GM10248 (cell line): Measurements from ENCODE around the gene EID2.

Experiments used
- CTCF ChIA-PET: fragments of 300-600 bp; sonication (Branson Sonifier 250); formaldehyde crosslinking; extraction: SDS; loops from one replicate; lab custom pipeline; 2021; ENCODE audit warnings: antibody characterized with exemption; lab: Yijun Ruan, JAX
- POLR2A ChIA-PET: fragments of 350-650 bp; sonication (Branson Sonifier 250); formaldehyde crosslinking; extraction: SDS; loops from one replicate; lab custom pipeline; 2020; ENCODE audit warnings: antibody characterized with exemption; lab: Yijun Ruan, JAX
- DNase-seq: peaks from one replicate; pipeline ENCODE4 v3.0.0; 2012; ENCODE audit errors: extremely low spot score
- TF ChIP-seq, protein P1 (sequence below): IDR thresholded peaks from 2 replicates; pipeline ENCODE4 v1.5.1; 2012; ENCODE audit warnings: mild to moderate bottlenecking, low read depth; ENCODE audit errors: extremely low read depth, missing control alignments, control extremely low read depth

EID2 gene

DNA sequence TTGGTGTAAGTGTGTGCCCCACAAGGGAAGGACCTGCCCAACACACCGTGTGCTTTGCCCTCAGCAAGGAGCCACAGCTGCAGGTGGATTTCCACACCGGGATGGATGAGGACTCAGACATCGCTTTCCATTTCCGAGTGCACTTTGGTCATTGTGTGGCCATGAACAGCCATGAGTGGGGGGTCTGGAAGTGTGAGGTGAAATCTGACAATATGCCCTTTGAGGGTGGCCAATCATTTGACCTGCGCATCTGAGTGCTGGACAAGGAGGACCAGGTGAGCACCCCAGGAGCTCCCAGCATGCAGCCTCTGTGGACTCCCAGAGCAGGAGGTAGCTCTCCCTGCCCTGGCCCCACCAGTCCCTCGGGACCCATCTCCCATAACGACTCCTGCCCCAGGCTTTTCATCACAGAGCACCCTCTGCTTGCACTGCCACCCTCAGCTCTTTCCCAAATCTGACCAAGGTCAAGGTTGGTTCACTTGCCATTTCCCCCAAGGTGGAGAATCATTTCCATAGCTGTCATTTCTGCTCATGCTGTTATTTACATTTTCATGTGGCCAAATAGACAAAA lies 13.2 kb upstream of the EID2 start:
- POLR2A ChIA-PET = interaction anchor here (0.6 kb wide), 1 partner anchor 216 kb away, joined by 5 read pairs; no protein-coding TSS in a partner anchor
- DNase-seq = no peak
- CTCF ChIA-PET = interaction anchor here (0.9 to 6.8 kb wide), 4 partner anchors 44 to 291 kb away, joined by 3 to 144 read pairs (median 18); no protein-coding TSS in a partner anchor

DNA sequence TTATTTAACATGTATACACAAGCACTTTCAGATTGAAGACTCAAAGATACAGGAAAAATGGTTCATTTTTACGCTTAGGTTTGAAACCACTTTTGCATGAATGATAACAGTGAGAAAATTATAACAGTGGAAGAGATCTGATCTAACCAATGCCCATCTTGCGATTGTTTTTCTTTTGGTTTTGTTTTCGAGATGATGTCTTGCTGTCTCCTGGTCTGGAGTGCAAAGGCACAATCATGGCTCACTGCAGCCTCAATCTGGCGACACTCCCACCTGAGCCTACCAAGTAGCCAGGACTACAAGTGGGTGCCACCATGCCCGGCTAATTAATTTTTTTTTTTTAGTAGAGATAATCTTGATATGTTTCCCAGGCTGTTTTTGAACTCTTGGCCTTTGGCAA lies 10.2 kb upstream of the EID2 start:
- POLR2A ChIA-PET = no interaction called here
- no peak for DNase-seq
- TF ChIP-seq, protein P1, sequence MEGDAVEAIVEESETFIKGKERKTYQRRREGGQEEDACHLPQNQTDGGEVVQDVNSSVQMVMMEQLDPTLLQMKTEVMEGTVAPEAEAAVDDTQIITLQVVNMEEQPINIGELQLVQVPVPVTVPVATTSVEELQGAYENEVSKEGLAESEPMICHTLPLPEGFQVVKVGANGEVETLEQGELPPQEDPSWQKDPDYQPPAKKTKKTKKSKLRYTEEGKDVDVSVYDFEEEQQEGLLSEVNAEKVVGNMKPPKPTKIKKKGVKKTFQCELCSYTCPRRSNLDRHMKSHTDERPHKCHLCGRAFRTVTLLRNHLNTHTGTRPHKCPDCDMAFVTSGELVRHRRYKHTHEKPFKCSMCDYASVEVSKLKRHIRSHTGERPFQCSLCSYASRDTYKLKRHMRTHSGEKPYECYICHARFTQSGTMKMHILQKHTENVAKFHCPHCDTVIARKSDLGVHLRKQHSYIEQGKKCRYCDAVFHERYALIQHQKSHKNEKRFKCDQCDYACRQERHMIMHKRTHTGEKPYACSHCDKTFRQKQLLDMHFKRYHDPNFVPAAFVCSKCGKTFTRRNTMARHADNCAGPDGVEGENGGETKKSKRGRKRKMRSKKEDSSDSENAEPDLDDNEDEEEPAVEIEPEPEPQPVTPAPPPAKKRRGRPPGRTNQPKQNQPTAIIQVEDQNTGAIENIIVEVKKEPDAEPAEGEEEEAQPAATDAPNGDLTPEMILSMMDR = no peak
- CTCF ChIA-PET = interaction anchor here (1.3 to 6.8 kb wide), 7 partner anchors 10 to 294 kb away, joined by 3 to 144 read pairs (median 5); partner anchors contain the start of gene EID2

More for the DNA sequence above, 13.2 kb upstream of the EID2 start:
- TF ChIP-seq, protein P1 = no peak

DNA sequence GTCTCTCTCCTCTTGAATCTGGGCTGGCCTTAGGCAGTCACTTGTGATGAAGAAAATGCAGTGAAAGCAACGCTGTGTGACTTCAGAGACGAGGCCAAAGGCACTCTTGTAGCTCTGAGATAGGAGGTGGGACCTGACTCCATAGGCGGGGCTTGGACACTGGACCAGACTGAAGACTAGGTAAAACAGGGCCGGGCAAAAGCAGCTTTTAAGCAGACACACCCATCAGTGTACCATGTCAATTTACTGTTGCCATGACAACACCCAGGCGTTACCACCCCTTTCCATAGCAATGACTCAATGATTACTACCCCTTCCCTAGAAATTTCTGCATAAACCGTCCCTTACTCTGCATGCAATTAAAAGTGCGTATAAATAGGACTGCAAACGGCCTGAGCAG lies 6.6 kb upstream of the EID2 start:
- ChIA-PET POLR2A (no interaction called here), CTCF (interaction anchor here (1.5 to 4.8 kb wide), 5 partner anchors 13 to 297 kb away, joined by 3 to 32 read pairs (median 8); partner anchors contain the start of gene EID2B)
- TF ChIP-seq, protein P1 = no peak
- DNase-seq = no peak

DNA sequence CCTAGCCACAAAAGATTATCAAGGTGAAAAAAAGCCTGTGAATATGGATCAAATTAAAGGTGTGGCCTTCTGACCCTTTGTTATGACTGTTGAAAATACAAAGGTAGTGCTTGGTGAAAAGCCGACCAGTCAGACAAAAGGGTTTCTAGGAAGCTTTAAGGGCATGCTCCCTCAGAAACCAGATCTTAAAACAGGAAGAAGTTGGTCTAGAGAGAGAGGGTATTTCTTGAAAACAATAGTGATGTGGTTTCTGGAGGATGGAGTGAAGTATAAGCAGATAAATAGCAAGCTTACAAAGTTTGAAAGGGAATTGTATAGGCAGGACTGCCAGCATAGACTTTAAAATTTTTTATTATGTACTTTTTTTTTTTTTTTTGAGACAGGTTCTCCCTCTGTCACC lies 5.0 kb upstream of the EID2 start:
- TF ChIP-seq, protein P1 = no peak
- CTCF ChIA-PET = interaction anchor here (0.6 to 4.8 kb wide), 6 partner anchors 12 to 1310 kb away, joined by 3 to 32 read pairs (median 4); partner anchors contain the start of gene EID2B
- POLR2A ChIA-PET = no interaction called here
- DNase-seq = no peak

DNA sequence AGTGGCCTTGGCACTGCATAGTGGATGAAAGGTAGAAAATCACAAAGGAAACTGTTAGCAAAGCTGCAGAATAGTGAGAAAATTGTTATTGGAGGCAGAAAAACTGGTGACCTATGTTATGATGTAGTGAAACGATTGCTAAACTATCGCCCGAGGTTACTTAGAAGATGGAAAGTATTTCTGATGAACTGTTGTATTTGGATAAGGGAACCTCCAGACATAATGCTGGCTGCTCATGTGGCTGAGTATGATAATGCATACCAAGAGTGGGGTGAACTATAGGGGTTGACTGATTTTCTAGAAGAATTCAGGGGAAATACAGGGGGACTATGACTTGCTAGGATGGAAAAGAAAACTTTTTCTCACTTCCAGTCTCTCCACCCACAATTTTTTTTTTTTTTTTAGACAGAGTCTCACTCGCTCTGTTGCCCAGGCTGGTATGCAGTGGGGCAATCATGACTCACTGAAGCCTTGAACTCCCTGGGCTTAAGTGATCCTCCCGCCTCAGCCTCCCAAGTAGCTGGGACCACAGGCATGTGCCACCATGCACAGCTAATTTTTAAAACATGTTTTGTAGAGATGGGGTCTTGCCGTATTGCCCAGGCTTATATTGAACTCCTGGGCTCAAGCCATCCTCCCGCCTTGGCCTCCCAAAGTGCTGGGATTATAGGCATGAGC lies 4.4 kb upstream of the EID2 start:
- no peak for DNase-seq
- POLR2A ChIA-PET = no interaction called here
- CTCF ChIA-PET = interaction anchor here (0.6 to 4.8 kb wide), 5 partner anchors 11 to 1309 kb away, joined by 3 to 22 read pairs (median 3); partner anchors contain the start of gene EID2B
- TF ChIP-seq, protein P1 = no peak

DNA sequence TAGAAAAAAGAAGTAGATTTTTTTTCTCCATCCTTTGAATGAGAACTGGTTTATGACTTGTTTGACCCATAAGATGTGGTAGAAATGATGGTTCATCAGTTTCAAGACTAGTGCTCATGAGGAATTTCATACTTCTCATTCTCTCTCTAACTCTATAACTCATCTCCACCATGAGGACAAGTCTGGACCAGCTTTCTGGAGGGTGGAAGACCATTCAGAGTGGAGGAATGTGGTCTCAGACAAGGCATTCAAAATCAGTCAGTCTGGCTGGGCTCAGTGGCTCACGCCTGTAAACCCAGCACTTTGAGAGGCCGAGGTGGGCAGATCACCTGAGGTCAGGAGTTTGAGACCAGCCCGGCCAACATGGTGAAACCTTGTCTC lies 3.5 kb upstream of the EID2 start:
- ChIA-PET CTCF (interaction anchor here (1.2 to 4.8 kb wide), 3 partner anchors 8 to 299 kb away, joined by 3 to 22 read pairs (median 12); partner anchors contain the start of gene EID2B), POLR2A (no interaction called here)
- TF ChIP-seq, protein P1 = no peak
- DNase-seq = no peak
